BJ (cell line): ENCODE results near the gene TCF12. TPM values are rescaled to one million over a fixed set of nuclear protein-coding genes. Genes with fewer than 3 reads are reported as not detected.

Source experiments
- CTCF ChIA-PET: fragments of 350-600 bp; formaldehyde crosslinking; extraction: SDS; loops from one replicate; lab custom pipeline; 2021; ENCODE audit warnings: antibody characterized with exemption, inconsistent platforms; lab: Yijun Ruan, JAX
- POLR2A ChIA-PET: fragments of 300-600 bp; sonication (Branson Sonifier 250); formaldehyde crosslinking; extraction: SDS; loops from one replicate; lab custom pipeline; 2021; ENCODE audit warnings: antibody characterized with exemption; lab: Charles Lee
- DNase-seq: peaks from one replicate; pipeline ENCODE4 v3.0.0-alpha.2; 2011; ENCODE audit warnings: low read depth
- H3K27me3 ChIP-seq: 2 replicates; pipeline ENCODE4 v1.6.0; 2011; ENCODE audit warnings: low read length; ENCODE audit not compliant: control insufficient read depth, insufficient read depth
- H3K36me3 ChIP-seq: 2 replicates; pipeline ENCODE4 v1.5.1; 2011; ENCODE audit warnings: low read length; ENCODE audit not compliant: control insufficient read depth, insufficient read depth
- H3K4me3 ChIP-seq: 2 replicates; pipeline ENCODE4 v1.5.1; 2011; ENCODE audit warnings: low read depth, mild to moderate bottlenecking, control low read depth, low read length
- polyA plus RNA-seq: library from polyadenylated mRNA; depleted of rRNA; stranded (reverse); fragments of >200 nt; gene quantifications from 2 replicates; pipeline ENCODE4 v1.2.3, GENCODE V29; 2011
- TF ChIP-seq, protein P1 (sequence below): IDR thresholded peaks from 2 replicates; pipeline ENCODE4 v1.5.1; 2011; ENCODE audit warnings: low read depth, mild to moderate bottlenecking, control low read depth, inconsistent platforms, low read length, moderate library complexity; ENCODE audit not compliant: insufficient read depth

The TCF12 gene
- polyA plus RNA-seq, 1 experiment, result 134 TPM

GRCh38 chr15:57223345-57223744, 304.9 kb downstream of the TCF12 start:
- no peak for DNase-seq
- CTCF ChIA-PET, result interaction anchor here (0.6 to 1.1 kb wide), 2 partner anchors 34 to 76 kb away, joined by 3 read pairs; no protein-coding TSS in a partner anchor
- H3K27me3 ChIP-seq, result no peaks in the 10 kb centered on the region
- TF ChIP-seq, protein P1, sequence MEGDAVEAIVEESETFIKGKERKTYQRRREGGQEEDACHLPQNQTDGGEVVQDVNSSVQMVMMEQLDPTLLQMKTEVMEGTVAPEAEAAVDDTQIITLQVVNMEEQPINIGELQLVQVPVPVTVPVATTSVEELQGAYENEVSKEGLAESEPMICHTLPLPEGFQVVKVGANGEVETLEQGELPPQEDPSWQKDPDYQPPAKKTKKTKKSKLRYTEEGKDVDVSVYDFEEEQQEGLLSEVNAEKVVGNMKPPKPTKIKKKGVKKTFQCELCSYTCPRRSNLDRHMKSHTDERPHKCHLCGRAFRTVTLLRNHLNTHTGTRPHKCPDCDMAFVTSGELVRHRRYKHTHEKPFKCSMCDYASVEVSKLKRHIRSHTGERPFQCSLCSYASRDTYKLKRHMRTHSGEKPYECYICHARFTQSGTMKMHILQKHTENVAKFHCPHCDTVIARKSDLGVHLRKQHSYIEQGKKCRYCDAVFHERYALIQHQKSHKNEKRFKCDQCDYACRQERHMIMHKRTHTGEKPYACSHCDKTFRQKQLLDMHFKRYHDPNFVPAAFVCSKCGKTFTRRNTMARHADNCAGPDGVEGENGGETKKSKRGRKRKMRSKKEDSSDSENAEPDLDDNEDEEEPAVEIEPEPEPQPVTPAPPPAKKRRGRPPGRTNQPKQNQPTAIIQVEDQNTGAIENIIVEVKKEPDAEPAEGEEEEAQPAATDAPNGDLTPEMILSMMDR, result no peak
- H3K4me3 ChIP-seq, result no peak overlapping the region
- no peaks in the 10 kb centered on the region for H3K36me3 ChIP-seq
- POLR2A ChIA-PET, result interaction anchor here (0.9 kb wide), 1 partner anchor 36 kb away, joined by 3 read pairs; no protein-coding TSS in a partner anchor

GRCh38 chr15:57223887-57224286, 305.4 kb downstream of the TCF12 start:
- no peak overlapping the region for H3K4me3 ChIP-seq
- TF ChIP-seq, protein P1, result no peak
- DNase-seq, result no peak
- H3K36me3 ChIP-seq, result no peaks in the 10 kb centered on the region
- CTCF ChIA-PET, result interaction anchor here (1.1 kb wide), 1 partner anchor 77 kb away, joined by 3 read pairs; no protein-coding TSS in a partner anchor
- H3K27me3 ChIP-seq, result no peaks in the 10 kb centered on the region
- POLR2A ChIA-PET, result no interaction called here

GRCh38 chr15:57224664-57225063, 306.2 kb downstream of the TCF12 start:
- Histone ChIP-seq H3K36me3 (no peaks in the 10 kb centered on the region), H3K27me3 (no peaks in the 10 kb centered on the region), H3K4me3 (no peak overlapping the region)
- POLR2A ChIA-PET, result no interaction called here
- CTCF ChIA-PET, result no interaction called here
- TF ChIP-seq, protein P1, result no peak
- DNase-seq, result no peak

DNA sequence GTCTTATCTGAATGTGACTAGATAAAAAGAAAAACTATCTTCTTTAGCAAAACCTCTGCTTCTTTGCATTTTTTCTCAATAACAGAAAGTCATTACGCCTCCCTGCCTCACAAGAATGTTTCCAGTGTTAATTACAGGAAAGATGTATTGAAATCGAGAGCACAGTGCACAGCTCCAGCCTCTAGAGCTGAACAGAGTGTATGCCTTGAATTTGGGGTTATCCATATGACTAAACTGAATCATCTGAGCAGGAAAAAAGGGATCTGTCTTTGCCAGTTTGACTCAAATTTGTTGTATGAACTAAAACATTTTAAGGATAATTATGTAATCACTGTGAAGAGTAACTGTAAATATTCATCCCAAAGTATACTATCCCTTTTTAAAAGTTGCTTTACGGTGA, 308.7 kb downstream of the TCF12 start:
- TF ChIP-seq, protein P1, result no peak
- H3K4me3 ChIP-seq, result no peak overlapping the region
- no peak for DNase-seq
- CTCF ChIA-PET, result no interaction called here
- POLR2A ChIA-PET, result no interaction called here
- no peaks in the 10 kb centered on the region for H3K27me3 ChIP-seq
- 0 out of 2 replicates have a peak, but pooled peaks cover under 1% of the 10 kb centered on the region for H3K36me3 ChIP-seq

DNA sequence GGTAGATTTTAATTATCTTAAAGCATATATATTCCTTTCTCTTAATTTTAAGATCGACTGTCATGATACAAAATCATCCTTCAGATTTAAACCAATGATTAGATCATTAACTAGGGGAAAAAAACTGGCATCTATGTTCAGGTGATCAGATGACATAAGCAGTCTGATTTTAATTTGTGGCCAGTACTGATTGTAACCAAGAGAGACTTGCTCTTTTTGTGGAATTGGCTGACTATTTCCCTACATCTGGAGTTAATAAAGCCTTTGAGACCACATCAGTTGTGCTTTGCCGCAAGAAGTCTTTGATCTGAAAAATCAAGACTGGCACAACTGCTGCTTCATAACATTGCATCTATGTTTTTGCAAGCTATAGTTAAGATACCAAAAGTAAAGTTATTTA, 309.5 kb downstream of the TCF12 start:
- ChIA-PET POLR2A (no interaction called here), CTCF (interaction anchor here (1.5 kb wide), 1 partner anchor 79 kb away, joined by 5 read pairs; no protein-coding TSS in a partner anchor)
- Histone ChIP-seq H3K4me3 (no peak overlapping the region), H3K36me3 (peaks cover 3% of the 10 kb centered on the region), H3K27me3 (no peaks in the 10 kb centered on the region)
- DNase-seq, result no peak
- TF ChIP-seq, protein P1, result no peak
